CD1c-positive myeloid dendritic cell (primary cell): ENCODE measurements around the gene POLR2I.
"Not testable (repeated sequence)": the region's sequence is repeated elsewhere in the genome, so short reads cannot be mapped to it uniquely, and the experiment has no call there.

Experiments
- DNase-seq: peaks from one replicate; pipeline ENCODE4 v3.0.0-alpha.2; 2016; ENCODE audit errors: extremely low spot score

Gene POLR2I

DNA sequence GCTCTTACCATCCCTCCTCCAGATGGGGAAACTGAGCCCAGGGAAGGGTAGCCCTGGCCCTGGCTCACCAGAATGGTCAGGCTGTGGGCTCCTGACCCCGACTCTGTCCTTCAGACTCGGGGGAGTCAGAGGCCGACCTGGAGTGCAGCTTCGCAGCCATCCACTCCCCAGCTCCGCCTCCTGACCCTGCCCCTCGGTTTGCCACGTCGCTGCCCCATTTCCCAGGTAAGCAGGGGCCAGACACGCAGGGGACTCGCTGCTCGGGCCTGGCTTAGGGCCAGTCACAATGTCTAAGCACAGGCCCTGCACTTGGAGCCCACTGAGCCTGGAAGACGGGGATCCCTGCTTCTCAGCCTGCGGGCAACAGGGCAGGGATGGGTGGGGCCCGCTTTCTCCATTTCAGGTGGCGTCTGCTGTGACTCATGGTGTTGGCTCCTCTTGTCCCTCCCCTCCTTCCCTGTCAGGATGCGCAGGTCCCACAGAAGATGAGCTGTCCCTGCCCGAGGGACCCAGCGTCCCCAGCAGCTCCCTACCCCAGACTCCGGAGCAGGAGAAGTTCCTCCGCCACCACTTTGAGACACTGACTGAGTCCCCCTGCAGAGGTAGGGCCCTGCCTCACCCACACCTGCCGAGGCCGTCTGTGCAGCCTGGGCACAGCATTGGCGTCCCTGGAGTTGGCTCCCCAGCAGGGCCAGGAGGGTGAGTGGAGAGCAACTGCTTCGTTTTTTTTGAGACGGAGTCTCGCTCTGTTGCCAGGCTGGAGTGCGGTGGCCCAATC, 12.9 kb downstream of the POLR2I start:
- DNase-seq, result no peak

DNA sequence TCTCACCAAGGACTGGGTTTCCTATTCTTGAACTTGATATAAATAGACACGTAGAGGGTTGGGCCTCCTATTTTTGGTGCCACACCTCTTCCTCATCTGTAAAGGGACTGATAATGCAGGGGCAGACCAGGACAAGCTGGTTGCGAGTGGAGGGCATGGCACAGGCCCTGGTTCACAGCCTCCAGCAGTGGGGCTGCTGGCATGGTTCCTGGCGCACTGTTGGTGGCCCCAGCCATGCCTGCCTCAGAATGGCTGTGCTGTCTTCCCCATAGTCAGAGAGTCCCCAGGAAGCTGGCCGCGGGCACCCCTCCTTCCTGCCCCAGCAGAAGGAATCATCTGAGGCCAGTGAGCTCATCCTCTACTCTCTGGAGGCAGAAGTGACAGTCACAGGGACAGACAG, 14.2 kb downstream of the POLR2I start:
- no peak for DNase-seq

DNA sequence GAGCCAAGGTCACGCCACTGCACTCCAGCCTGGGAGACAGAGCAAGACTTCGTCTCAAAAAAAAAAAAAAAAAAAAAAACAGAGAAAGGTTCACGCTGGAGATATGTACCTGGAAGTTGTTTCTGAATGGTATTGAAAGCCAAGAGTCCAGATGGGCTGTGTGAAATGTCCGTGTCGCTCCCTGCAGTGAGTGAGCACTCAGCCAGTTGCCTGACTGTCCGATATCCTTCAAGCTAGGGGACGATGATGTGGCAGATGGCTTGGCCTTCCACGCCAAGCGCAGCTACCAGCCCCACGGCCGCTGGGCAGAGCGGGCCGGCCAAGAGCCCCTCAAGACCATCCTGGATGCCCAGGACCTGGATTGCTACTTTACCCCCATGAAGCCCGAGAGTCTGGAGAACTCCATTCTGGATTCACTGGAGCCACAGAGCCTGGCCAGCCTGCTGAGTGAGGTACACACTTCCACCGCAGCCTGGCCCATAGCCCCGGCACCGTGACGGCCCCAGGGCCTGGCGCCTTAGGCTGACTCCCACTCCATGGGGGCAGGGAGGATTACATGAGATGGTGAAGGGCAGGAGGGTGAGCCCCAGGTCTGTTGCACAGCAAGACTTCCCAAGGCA, 15.4 kb downstream of the POLR2I start:
- DNase-seq, result no peak

DNA sequence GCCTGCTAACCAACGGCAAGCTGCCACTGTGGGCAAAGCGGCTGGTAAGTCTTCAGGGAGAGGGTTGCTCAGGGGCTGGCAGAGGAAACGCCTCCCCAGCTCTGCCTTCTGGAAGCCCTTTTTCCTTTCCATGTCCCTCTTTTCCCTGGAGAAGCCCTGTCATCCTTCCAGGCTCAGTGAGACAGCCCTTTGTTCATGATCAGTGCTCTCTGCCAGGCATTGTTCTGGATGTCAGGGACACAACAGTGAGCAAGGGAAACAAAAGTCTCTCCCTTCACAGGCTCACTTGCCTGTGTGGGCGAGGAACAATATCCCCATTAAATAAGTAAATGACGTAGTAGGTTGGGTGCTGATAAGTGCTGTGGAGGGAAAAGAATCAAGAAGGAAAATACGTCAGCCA, 17.6 kb downstream of the POLR2I start:
- no peak for DNase-seq

DNA sequence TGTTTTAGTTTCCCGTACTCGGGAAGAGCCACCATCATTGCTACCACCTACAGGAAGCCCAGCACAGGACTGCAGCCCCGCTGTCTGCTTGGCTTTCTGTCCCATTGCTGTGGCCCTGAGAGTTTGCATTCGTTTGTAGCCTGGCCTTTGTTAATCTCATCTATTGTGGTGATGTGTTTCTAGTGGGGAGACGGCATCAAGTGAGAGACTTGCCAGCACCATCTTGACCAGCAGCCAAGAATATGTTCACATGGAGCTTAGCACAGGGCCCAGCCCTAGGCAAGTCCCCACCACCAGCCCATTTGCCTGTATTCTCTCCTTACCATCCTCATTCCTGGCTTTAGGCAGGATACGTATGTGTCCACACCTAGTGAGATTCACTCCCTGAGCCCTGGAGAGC, 21.0 kb downstream of the POLR2I start:
- no peak for DNase-seq

DNA sequence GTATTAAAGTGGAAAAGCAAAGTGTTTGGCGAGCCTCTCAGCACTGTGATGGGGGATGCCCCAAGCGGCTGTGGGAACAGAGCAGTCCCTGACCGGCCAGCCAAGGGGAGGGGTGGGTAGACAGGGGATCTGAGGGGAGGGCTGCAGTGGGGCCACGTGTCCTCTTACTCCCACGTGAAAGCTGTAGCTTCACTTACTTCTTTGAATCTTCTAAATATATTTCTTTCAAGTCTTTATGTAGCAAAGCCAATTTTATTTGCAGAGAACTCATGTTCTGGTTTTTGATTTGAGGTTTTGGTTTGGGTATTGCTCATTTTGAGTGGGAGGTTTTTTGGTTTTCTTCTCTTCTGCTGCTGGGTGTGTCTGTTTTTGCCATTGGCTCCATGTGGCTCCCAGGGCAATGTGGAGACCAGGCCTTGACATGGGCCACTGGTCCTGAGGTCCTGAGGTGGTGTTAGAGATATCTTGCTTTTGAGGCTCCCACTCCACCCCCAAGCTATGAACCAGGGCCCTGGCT, 21.5 kb downstream of the POLR2I start:
- no peak for DNase-seq

DNA sequence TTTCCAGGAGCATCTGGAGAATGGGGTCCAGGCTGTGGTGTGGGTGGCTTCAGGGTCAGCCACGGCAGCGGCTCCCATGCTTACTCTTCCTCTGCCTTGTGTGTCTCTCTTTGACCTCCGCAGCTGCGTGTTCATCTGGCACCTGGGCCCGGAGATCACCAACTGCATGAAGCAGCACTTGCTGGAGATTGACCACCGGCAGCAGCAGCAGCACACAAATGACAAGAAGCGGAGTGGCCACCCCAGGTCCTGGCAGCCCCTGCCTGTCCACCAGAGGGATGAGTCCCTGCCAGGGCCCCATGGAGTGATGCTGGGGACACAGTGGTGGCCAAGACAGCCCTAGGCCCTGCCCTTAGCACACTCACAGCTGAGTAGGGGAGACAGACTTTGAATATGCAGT, 22.1 kb downstream of the POLR2I start:
- DNase-seq, result no peak

DNA sequence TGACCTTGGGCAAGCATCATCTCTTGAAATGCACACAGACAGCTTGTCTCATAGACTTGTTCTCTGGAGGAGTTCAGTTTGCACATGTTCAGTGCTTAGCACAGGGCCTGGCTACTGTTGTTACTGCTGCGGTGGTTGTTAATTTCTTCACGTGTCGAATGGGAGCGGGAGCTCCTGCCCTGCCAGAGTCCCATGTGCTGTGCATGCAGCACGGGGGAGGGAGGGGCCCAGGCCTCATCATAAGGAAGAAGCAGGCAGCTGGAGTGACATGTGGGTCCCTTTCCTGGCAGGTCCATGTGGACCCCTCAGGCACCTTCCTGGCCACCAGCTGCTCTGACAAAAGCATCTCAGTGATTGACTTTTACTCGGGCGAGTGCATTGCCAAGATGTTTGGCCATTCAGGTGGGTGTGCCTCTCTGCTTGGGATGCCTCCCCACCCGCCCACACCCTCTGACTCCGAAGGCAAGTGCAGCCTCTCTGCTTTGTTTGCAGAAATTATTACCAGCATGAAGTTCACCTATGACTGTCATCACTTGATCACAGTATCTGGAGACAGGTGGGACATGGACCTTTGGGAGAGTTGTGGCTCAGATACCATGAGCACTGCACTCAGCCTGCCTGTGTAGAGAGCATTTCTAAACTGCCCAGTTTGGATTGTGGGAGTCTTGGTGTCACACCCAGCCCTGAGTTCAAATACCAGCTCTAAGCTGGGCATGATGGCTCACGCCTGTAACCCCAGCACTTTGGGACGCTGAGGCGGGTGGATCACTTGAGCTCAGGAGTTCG, 23.6 kb downstream of the POLR2I start:
- no peak for DNase-seq

DNA sequence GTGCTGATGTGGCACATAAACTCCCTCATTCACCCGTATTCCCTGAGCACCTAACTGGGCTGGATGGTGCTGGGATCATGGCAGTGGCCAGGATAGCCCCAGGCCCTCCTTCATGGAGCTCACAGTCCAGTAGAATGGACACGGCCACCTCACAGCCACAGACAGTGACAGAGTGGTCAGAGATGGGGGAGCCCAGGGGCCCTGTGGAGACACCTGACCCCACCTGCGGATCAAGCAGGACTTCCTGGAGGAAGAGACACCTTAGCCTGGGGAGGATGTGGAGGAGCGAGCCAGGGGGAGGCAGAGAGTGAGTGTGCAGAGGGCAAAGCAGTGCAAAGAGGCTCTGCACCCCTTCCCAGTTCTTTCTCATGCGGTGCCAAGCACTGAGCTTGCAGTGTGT, 24.8 kb downstream of the POLR2I start:
- DNase-seq, result no peak

DNA sequence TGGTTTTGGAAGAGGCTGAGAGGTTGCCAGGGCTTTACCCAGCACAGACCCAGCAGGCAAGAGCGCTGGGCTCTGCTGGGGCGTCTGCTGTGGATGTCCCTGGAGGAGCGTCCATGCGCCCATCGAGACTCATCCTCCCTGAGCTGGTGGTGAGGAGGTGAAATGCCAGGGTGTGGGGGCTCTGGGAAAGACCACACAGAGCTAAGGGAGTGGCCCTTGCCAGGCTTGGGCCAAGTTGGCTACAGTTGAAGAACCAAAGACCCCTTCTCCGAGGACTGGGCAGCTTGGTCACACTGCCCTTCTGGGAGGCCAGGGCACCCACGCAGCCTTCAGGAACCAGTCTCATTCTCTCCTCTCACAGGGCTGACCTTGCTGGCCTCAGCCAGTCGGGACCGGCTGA, 28.3 kb downstream of the POLR2I start:
- no peak for DNase-seq

DNA sequence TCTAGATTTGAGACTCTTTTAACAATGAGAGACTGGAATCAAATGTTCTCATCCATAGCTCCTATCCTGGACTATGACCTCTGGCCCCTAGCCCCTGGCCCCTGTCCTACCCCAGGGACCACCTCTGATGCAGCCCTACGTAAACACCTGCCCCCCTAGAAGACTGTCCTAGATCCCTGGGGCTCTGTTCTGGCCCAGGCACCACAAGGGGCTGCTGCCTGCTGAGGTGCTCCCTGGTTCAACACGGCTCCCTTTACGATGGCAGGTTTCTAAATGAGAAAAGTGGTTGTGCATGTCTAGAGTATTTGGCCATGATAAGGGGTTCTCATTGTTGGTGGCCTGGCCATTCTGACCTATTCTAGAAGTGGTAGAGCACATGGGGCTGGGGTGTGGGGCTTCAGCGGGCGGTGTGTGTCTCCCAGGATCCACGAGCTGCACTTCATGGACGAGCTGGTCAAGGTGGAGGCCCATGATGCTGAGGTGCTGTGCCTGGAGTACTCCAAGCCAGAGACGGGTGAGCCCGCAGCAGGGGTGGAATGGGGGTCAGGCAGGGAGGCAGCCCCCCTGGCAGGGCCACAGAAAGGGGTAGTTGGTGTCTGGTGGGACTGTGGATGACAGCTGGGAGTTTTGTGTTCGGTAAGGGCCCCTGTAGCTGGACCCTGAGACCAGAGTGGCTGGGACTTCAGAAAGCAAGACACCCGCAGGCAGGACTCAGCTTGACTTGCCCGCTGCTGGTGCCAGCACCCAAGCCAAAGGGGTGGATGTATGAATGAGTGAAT, 30.3 kb downstream of the POLR2I start:
- no peak for DNase-seq

DNA sequence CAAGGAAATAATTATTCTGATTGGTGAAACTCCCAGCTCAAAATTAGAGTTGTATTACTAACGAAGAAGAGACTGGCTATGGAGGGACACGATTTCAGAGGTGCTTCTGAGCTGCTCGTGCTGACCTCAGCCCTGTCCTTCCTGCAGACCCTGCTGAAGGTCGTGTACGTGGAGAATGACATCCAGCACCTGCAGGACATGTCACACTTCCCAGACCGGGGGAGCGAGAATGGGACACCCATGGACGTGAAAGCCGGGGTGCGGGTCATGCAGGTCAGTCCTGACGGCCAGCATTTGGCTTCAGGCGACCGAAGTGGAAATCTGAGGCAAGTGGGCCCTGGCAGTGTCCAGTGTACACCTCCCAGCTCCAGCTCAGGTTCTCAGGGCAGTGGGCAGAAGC, 31.8 kb downstream of the POLR2I start:
- no peak for DNase-seq

DNA sequence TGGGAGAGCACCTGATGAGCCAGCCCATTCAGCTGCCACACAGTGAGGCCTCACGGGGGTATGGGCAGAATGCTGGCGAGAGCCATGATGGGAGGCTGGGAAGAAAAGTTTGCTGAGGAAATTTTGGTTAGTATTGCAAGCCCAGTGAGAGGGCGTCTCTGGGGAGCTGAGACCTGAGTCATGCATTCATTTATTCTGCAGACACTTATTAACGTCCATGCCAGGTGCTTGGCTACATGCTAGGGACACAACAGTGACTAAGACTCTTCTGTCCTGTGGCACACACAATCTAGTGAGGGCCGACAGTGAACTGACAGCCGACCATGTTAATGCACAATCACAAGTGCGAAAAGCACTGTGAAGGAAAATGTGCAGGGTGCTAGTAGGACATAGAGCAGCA, 32.8 kb downstream of the POLR2I start:
- no peak for DNase-seq

DNA sequence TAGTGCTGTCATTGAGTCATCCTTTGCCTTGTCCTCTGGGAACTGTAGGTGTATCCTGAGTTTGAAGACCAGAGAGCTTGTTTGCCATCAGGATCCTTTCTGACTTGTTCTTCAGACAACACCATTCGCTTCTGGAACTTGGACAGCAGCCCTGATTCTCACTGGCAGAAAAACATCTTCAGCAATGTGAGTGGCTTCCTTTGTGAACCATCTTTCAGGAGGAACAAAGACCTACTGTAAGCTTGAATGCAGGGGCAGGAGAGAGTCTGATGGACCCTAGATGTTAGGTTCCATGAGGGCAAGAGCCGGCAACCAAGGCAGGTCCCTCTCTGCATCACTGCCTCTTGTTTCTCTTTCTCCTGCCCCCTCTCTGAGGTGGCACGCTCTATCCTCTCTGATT, 33.3 kb downstream of the POLR2I start:
- no peak for DNase-seq

DNA sequence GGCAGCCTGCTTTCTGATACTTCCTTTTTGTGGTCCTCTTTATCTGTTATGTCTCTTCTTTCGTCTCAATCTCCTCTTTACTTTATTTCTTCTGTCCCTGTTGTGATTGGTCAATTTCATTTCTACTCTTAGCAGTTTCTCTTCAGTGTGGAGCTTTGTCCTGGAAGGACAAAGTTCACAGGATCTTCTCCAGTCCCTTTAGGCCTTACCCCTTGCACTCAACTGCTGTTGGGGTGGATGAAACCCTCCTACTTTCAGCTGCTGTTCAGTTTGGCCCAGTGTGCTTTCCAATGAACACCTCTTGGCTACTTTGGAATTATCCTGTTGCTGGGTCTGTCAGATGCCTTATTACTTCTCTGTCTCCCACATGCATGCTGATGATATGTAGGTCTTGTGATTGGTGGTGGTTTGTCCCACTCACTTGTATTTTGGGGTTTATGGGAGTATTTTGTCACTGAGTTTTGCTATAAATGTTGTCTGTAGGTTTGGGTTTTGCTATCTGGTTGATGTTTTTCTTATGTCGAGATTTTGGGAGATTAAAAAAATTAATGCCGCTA, 35.2 kb downstream of the POLR2I start:
- DNase-seq, result no peak

DNA sequence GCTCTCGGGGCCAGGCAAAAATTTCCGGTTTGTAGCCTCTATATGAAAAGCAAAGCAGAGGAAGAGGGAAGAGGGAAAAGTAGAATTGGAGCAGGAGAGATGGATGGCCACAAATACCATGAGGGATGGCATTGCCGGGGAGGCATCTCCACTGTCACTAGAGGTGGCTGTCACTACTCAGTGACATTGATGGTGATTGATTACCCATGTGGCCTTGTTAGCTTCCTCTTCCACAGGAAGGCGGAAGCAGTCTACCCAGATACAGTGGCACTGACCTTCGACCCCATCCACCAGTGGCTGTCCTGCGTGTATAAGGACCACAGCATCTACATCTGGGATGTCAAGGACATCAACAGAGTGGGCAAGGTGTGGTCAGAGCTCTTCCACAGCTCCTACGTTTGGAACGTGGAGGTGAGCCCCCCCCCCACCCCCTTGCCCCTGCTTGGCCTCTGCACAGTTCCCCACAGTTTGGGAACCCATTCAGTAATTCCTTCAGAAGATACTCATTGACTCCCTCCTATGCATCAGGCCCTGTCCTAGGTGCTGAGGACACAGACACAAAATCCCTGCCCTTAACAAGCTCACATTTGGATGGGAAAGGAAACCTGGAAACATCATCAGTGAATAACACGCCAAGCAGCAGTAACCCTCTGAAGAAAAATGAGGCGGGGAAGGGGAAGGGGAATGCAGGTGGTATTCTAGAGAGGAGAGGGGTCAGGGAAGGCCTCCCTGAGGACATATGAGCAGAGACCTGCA, 41.4 kb downstream of the POLR2I start:
- DNase-seq, result no peak

DNA sequence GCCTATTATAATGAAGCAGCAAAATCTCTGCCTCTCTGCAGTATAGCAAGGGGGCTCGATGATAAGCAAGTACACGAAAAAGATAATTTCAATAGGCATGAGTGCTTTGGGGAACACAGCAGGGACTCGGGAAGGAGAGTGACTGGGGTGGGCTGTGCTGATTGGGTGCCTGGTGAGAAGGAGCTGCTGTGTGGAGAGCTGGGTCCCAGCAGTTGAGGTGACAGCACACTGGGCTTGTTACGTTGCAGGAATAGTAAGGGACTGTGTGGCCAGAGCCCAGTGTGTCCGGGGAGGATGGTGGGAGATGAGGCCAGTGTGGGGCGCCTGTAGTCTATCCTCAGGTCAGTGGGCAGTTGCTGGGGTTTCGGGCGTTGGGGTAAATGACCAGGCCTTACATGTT, 42.6 kb downstream of the POLR2I start:
- DNase-seq, result no peak

DNA sequence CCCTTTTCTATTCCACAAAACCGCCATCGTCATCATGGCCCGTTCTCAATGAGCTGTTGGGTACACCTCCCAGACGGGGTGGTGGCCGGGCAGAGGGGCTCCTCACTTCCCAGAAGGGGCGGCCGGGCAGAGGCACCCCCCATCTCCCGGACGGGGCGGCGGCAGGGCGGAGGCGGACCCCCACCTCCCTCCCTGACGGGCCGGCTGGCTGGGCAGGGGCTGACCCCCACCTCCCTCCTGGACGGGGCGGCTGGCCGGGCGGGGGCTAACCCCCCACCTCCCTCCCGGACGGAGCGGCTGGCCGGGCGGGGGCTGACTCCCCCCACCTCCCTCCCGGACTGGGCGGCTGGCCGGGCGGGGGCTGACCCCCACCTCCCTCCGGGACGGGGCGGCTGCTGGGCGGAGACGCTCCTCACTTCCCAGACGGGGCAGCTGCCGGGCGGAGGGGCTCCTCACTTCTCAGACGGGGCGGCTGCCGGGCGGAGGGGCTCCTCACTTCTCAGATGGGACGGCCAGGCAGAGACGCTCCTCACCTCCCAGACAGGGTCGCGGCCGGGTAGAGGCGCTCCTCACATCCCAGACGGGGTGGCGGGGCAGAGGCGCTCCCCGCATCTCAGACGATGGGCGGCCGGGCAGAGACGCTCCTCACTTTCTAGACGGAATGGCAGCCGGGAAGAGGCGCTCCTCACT, 45.7 kb downstream of the POLR2I start:
- DNase-seq, result not testable (repeated sequence)

DNA sequence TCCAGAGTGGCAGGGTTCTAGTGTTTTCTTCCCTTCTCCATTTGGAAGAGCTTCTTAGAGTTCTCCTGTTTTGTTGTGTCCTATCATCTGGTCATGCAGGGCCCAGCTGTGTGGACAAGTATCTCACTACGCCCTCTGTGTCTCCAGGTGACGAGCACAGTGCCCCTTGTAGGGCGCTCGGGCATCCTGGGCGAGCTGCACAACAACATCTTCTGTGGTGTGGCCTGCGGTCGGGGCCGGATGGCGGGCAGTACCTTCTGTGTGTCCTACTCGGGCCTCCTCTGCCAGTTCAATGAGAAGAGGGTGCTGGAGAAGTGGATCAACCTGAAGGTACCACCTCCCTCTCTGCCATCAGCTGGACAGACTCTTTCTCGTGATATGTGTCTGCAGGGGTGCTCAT, 47.0 kb downstream of the POLR2I start:
- no peak for DNase-seq

DNA sequence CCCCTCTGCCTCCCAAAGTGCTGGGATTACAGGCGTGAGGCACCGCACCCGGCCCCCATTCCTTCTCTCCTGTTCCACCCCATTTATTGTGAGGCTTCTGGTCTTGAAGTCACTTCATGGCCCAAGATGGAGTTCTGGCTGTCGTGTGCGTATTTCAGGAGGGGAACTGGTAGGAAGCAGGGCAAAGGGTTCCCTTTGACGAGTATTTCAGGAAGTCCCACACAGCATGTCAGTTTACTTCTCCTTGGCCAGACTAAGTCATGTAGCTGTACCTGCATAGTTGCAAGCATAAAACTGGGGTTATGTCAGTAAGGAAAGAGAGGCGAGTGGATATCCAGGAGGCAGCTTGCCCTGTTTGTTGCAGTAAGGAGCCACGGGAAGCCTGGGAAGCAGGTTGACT, 49.8 kb downstream of the POLR2I start:
- peak; percentile 47 for DNase-seq
